Muscle of leg (tissue), 11 donors: ENCODE results near the gene TBC1D22A. TPM values are rescaled to one million over a fixed set of nuclear protein-coding genes. Genes with fewer than 3 reads are reported as not detected.

Experiments
- DNase-seq: peaks from one replicate; pipeline ENCODE4 v3.0.0; 2013
- H3K27ac ChIP-seq: one replicate; pipeline ENCODE4 v1.5.1; 2013; ENCODE audit warnings: mild to moderate bottlenecking, low read length, control low read depth
- H3K27me3 ChIP-seq: one replicate; pipeline ENCODE4 v1.6.1; 2013; ENCODE audit warnings: low read length; ENCODE audit not compliant: control insufficient read depth, insufficient read depth
- H3K36me3 ChIP-seq: one replicate; pipeline ENCODE4 v1.6.1; 2013; ENCODE audit warnings: low read length; ENCODE audit not compliant: control insufficient read depth, insufficient read depth
- H3K4me1 ChIP-seq: one replicate; pipeline ENCODE4 v1.6.1; 2013; ENCODE audit warnings: low read length; ENCODE audit not compliant: control insufficient read depth, insufficient read depth
- H3K4me3 ChIP-seq: one replicate; pipeline ENCODE4 v1.5.1; 2013; ENCODE audit warnings: low read length, control low read depth
- H3K9me3 ChIP-seq: replicated peaks from 2 replicates; pipeline ENCODE4 v1.6.1; 2013; ENCODE audit warnings: low read depth, low read length; ENCODE audit not compliant: control insufficient read depth
- WGBS: methylation state at CpG from one replicate; pipeline ENCODE4 v1.1.5; 2013; ENCODE audit warnings: missing lambda C conversion rate; ENCODE audit not compliant: insufficient coverage; 5-methylcytosine and 5-hydroxymethylcytosine counted together
- polyA plus RNA-seq, 8 donors: library from polyadenylated mRNA; unstranded; fragments of 120-200 nt; gene quantifications; one replicate each; pipeline versions ENCODE4 v1.2.1 to v1.2.3, GENCODE V29; 2013; ENCODE audit warnings: inconsistent platforms in 1 of 8, low replicate concordance in 1 of 8; ENCODE audit not compliant: insufficient read length in 8 of 8, insufficient read depth in 1 of 8
- total RNA-seq: library from RNA; stranded (reverse); fragments of 120-200 nt; gene quantifications from one replicate; pipeline ENCODE4 v1.2.4, GENCODE V29; 2013

Gene TBC1D22A
- total and polyA plus RNA-seq, 9 donors = 8.0 to 16.9 (median 15.6) TPM

DNA sequence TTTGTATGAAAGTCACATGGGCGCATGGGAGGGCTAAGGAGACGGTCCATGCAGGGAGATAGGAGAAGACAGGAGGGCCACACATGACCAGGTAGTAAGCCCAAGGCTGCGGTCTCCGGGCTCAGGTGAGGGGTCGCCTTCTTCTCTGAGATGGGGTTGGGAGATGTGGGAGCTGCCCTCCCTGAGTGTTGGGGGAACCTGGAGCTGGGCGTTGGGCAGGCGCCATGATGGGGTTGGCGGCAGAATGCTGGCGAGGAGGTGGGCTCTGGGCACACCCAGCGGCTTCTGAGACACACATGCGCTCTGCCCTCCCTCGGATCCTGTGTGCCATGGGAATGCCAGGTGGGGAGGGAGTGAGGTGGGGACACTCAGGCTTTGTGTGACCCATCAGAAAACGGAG lies 254.8 kb downstream of the TBC1D22A start:
- DNase-seq = no peak
- no peaks in the 10 kb centered on the region for H3K4me1 ChIP-seq
- no peaks in the 10 kb centered on the region for H3K36me3 ChIP-seq
- no peak overlapping the region for H3K27ac ChIP-seq
- H3K4me3 ChIP-seq = no peak overlapping the region
- 90% methylated on average over 13 of the region's 13 CpGs for WGBS
- H3K27me3 ChIP-seq = no peaks in the 10 kb centered on the region
- no peaks in the 10 kb centered on the region for H3K9me3 ChIP-seq

DNA sequence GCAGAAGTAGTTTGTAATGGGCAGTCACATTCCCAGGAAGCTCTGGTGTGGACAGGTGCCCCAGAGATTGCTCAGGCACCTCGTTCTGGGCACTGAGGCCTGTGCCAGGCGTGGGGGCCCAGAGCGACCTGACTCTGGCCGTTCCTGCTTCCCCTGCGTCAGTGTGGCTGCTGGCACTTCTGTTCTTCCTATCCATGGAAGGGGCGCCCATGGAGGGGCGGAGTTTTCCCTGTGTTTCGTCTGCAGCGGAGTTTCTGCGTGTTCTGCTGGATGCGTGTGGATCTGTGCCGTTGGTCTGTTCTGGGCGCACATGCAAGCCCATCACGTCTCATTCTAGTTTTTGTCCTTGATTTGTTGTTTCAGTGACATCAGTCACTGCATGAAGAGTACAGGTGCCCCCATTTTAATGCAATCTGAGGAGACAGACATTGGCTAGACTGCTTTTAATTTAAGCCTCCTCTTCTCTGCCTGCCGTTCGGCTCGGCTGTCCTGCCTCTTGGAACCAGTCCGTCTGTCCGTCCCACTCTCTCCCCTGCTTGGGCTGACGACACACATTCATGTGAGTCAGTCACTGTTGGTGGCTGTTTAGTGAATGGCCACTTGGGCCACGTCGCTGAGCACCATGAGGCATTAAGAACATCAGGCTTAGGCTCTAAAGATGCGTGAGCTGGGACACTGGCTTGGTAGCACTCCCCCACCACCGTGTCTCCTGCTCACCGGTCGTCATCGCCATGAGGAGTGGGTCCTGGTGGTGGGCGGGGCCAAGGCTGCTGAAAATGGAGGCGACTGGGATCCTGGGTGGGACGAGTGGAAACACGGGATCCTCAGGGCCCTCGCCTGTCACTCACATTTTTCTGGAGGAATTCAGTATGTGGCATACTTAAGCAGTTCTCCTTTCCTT lies 255.8 kb downstream of the TBC1D22A start:
- 83% methylated on average over 30 of the region's 32 CpGs for WGBS
- H3K9me3 ChIP-seq = no peaks in the 10 kb centered on the region
- no peak overlapping the region for H3K27ac ChIP-seq
- no peaks in the 10 kb centered on the region for H3K4me1 ChIP-seq
- H3K36me3 ChIP-seq = no peaks in the 10 kb centered on the region
- H3K4me3 ChIP-seq = no peak overlapping the region
- DNase-seq = no peak
- no peaks in the 10 kb centered on the region for H3K27me3 ChIP-seq

DNA sequence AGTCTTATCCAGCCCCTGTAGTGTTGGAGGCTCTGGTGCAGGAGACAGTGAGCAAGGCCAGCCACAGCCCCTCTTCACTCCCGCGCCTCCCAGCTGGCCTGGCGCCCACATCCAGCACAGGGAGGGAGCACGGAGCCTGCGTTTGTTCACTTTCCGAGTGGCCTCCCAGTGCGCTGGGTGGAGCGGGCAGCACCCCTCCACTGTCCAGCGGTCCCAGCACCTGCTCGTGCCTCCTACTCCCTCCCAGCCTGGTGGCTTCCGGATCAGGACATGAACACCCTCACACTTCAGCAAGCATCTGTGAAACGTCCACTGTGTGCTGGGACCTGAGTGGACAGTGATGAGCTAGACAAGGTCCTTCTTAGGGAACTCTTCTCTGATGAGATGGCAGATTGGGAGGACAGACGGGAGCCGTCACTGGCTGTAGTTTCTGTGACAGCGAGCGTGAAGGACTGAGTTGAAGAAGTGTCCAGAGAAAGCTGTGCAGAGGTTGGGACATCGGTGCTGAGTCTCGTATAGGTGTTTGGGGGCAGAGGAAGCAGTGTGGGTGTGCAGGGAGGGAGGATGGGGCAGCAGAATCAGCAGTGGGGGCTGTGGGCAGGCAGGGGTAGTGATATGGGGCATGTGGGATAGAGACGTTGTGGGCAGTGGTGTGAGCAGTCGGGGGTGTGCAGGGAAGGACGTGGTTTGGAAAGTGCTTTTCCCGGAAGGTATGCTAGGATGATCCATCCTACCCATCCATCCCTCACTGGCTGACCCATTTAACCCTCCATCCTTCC lies 256.8 kb downstream of the TBC1D22A start:
- Histone ChIP-seq H3K27ac (no peak overlapping the region), H3K9me3 (no peaks in the 10 kb centered on the region), H3K4me1 (no peaks in the 10 kb centered on the region), H3K36me3 (no peaks in the 10 kb centered on the region), H3K4me3 (no peak overlapping the region), H3K27me3 (no peaks in the 10 kb centered on the region)
- 56% methylated on average over 14 of the region's 22 CpGs for whole genome bisulfite sequencing
- peak; percentile 17 for DNase-seq

DNA sequence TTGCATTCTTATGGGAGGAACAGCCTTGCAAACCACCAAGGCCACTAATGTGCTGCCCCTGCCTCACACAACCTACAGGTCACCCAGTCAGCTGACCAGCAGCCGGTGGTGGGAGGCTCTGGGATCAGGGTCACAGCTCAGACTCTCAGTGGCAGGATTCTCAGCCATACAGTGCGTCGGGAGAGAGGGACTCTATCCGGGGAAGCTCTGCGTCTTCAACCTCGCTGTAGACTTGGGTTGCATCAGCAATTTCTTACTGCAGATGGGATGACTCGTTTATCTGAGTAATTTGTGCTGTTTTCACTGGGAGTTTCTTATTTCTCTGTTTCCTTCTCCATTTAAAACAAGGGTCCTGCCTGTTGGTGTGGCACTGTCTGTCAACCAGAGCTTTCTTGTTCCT lies 257.7 kb downstream of the TBC1D22A start:
- no peaks in the 10 kb centered on the region for H3K27me3 ChIP-seq
- no peaks in the 10 kb centered on the region for H3K4me1 ChIP-seq
- H3K4me3 ChIP-seq = no peak overlapping the region
- H3K36me3 ChIP-seq = no peaks in the 10 kb centered on the region
- H3K9me3 ChIP-seq = no peaks in the 10 kb centered on the region
- 100% methylated on average over 2 of the region's 7 CpGs for WGBS
- DNase-seq = no peak
- no peak overlapping the region for H3K27ac ChIP-seq

DNA sequence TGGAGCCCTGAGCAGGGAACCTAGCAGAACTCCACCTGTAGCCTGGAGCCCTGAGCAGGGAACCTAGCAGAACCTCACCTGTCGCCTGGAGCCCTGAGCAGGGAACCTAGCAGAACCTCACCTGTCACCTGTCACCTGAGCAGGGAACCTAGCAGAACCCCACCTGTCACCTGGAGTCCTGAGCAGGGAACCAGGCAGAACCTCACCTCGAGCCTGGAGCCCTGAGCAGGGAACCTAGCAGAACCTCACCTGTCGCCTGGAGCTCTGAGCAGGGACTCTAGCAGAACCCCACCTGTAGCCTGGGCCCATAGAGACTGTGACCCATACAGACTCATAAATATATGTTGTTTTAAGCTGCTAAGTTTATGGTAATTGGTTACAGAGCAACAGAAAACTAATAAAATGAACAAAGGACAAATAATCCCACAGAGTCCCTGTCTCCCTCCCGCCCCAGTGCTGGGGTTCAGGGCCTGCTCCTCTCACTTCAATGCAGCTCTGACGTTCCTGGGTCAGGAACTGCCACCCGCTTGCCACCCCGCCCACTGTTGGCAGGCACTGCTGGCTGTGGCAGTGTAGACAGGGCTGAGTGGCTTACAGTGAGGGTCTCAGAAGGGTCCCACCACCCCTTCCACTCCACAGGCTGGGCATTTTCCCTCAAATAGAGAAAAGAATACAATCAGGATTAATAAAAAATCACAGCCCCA lies 259.1 kb downstream of the TBC1D22A start:
- H3K36me3 ChIP-seq = no peaks in the 10 kb centered on the region
- H3K4me3 ChIP-seq = no peak overlapping the region
- H3K4me1 ChIP-seq = no peaks in the 10 kb centered on the region
- H3K27me3 ChIP-seq = no peaks in the 10 kb centered on the region
- 100% methylated on average over 1 of the region's 7 CpGs for WGBS
- DNase-seq = no peak
- no peak overlapping the region for H3K27ac ChIP-seq
- H3K9me3 ChIP-seq = no peaks in the 10 kb centered on the region

DNA sequence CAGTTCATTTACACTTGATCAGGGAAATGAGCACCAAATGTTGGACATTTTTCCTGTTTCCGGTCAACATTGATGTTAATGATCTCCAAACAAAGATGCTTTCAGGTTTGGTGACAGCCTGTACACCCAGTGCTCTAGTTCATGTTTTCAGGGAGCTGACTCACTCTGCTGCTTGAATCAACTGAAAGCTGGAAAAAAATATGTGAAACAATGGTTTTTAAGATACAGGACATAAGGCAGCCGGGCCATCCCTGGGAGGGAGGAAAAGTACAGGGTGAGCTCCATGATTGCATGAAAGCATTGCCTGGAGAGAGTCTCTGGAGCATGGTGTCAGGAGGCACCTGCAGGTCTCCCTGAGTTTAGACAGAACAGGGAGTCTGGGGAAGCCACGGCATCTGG lies 259.6 kb downstream of the TBC1D22A start:
- H3K9me3 ChIP-seq = no peaks in the 10 kb centered on the region
- DNase-seq = no peak
- no peak overlapping the region for H3K27ac ChIP-seq
- 68% methylated on average over 2 of the region's 3 CpGs for WGBS
- no peak overlapping the region for H3K4me3 ChIP-seq
- H3K4me1 ChIP-seq = no peaks in the 10 kb centered on the region
- no peaks in the 10 kb centered on the region for H3K27me3 ChIP-seq
- H3K36me3 ChIP-seq = no peaks in the 10 kb centered on the region

DNA sequence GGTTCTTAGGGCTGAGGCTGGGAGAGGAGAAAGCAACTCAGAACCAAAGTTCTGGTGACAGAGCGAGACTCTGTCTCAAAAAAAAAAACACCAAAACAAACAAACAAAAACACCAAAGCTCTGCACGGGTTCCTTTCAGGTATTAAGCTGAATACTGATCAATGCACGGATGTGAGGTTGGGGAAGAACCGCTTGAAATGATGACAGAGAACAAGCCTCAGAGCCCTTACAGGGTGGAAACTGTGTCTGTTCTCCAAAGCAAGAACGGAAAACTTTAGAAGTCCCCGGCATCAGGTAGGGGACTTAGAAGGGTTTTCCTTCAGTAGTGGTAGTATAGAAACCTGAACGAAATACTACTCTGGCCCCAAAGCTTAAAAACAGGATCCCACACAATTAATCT lies 260.0 kb downstream of the TBC1D22A start:
- H3K27me3 ChIP-seq = no peaks in the 10 kb centered on the region
- no peaks in the 10 kb centered on the region for H3K9me3 ChIP-seq
- H3K27ac ChIP-seq = no peak overlapping the region
- H3K4me1 ChIP-seq = no peaks in the 10 kb centered on the region
- WGBS = 83% methylated on average over 2 of the region's 7 CpGs
- H3K36me3 ChIP-seq = no peaks in the 10 kb centered on the region
- no peak for DNase-seq
- no peak overlapping the region for H3K4me3 ChIP-seq

DNA sequence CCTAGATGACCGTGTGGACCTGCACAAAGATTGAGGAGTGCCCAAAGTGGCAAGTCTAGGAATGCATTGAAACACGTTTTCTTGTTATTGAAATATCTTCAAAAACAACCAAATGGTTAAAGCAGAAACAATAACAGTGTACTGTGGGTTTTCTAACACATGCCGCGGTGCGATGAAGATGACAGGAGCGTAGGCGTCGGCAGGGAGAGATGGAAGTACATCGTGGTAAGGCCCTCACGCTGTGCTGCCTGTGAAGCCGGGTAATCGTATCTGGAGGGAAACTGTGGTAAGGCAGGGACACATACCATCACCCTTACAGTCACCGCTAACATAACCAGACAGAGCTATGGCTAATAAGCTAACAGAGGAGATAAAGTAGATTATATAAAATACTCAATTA lies 261.4 kb downstream of the TBC1D22A start:
- WGBS = 95% methylated on average over 3 of the region's 13 CpGs
- no peak for DNase-seq
- Histone ChIP-seq H3K36me3 (no peaks in the 10 kb centered on the region), H3K27ac (no peak overlapping the region), H3K4me3 (no peak overlapping the region), H3K4me1 (no peaks in the 10 kb centered on the region), H3K27me3 (no peaks in the 10 kb centered on the region), H3K9me3 (no peaks in the 10 kb centered on the region)

DNA sequence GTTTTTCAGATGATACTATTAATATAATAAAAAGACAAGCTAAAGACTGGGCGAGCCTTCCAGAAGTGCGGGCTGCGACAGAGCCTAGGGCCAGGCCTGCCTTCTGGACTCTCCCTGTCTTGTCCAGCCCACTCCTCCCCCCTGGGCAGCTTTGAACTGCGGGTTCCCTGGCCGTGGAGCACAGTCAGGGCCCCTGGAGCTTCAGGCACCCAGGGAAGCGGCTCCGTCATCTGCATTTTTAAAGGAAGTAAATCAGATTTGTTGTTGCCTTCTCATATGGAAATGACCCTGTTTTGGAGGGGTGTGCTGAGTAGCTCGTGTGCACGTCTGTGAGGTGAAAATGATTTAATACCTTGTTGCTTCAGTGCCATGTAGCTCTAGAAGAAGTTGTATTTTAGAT lies 265.3 kb downstream of the TBC1D22A start:
- no peaks in the 10 kb centered on the region for H3K36me3 ChIP-seq
- DNase-seq = no peak
- WGBS = 49% methylated on average over 6 of the region's 9 CpGs
- no peaks in the 10 kb centered on the region for H3K4me1 ChIP-seq
- H3K27ac ChIP-seq = no peak overlapping the region
- H3K9me3 ChIP-seq = no peaks in the 10 kb centered on the region
- H3K4me3 ChIP-seq = no peak overlapping the region
- H3K27me3 ChIP-seq = no peaks in the 10 kb centered on the region
